KMS-11 (cell line): ENCODE results near the gene MRPL28.

Experiments used
- H2AFZ ChIP-seq: fragments of 200-600 bp; sonication (generic); 2 replicates; pipeline ENCODE4 v1.6.1; 2016; ENCODE audit warnings: antibody characterized with exemption, mixed run types, low read depth
- H3K27ac ChIP-seq: fragments of 200-600 bp; sonication (generic); 2 replicates; pipeline ENCODE4 v1.6.1; 2016; ENCODE audit warnings: mild to moderate bottlenecking, mixed run types
- H3K27me3 ChIP-seq: fragments of 200-600 bp; sonication (generic); 2 replicates; pipeline ENCODE4 v1.6.1; 2017; ENCODE audit warnings: mild to moderate bottlenecking, low read depth, mixed run types, moderate library complexity; ENCODE audit not compliant: insufficient read depth
- H3K36me3 ChIP-seq: fragments of 200-600 bp; sonication (generic); 2 replicates; pipeline ENCODE4 v1.6.1; 2017; ENCODE audit warnings: mild to moderate bottlenecking, mixed run types; ENCODE audit not compliant: insufficient read depth
- H3K4me1 ChIP-seq: fragments of 200-600 bp; sonication (generic); 2 replicates; pipeline ENCODE4 v1.6.1; 2016; ENCODE audit warnings: mild to moderate bottlenecking, low read depth, mixed run types; ENCODE audit not compliant: poor library complexity, severe bottlenecking
- H3K4me2 ChIP-seq: fragments of 200-600 bp; sonication (generic); 2 replicates; pipeline ENCODE4 v1.7.0; 2016; ENCODE audit warnings: mild to moderate bottlenecking, mixed run types
- H3K4me3 ChIP-seq: fragments of 200-600 bp; sonication (generic); IDR thresholded peaks from 2 replicates; pipeline ENCODE4 v1.6.1; 2017; ENCODE audit warnings: low read depth, low read length, mixed read lengths; ENCODE audit not compliant: insufficient read depth
- H3K79me2 ChIP-seq: fragments of 200-600 bp; sonication (generic); 2 replicates; pipeline ENCODE4 v1.6.1; 2016; ENCODE audit warnings: low read depth, mixed run types; ENCODE audit not compliant: insufficient read depth
- H3K9ac ChIP-seq: fragments of 200-600 bp; sonication (generic); 2 replicates; pipeline ENCODE4 v1.6.1; 2016; ENCODE audit warnings: mild to moderate bottlenecking, mixed run types
- H4K20me1 ChIP-seq: fragments of 200-600 bp; sonication (generic); 2 replicates; pipeline ENCODE4 v1.6.1; 2016; ENCODE audit warnings: mild to moderate bottlenecking, mixed run types; ENCODE audit not compliant: insufficient read depth
- CTCF ChIP-seq: fragments of 200-600 bp; sonication (generic); conservative IDR thresholded peaks from 2 replicates; pipeline ENCODE4 v1.6.1; 2017; ENCODE audit warnings: low read depth, mild to moderate bottlenecking, antibody characterized with exemption, low read length, moderate library complexity, mixed read lengths

Gene MRPL28

GRCh38 chr16:371515-372301 is 1.4 kb upstream of the MRPL28 start:
- Histone ChIP-seq H3K79me2 (peaks cover 6% of the 10 kb centered on the region; the same call in 1 of the 2 replicates), H3K27me3 (no peaks in the 10 kb centered on the region), H3K4me2 (no peak overlapping the region), H3K4me3 (no peak overlapping the region), H3K9ac (no peak overlapping the region), H3K27ac (no peak overlapping the region), H3K36me3 (no peaks in the 10 kb centered on the region), H3K4me1 (peaks cover 14% of the 10 kb centered on the region), H4K20me1 (no peaks in the 10 kb centered on the region), H2AFZ (no peak overlapping the region)
- TF ChIP-seq CTCF = no peak

GRCh38 chr16:370979-371514 is 709 bp upstream of the MRPL28 start:
- no peak for TF ChIP-seq CTCF
- peaks cover 14% of the 10 kb centered on the region for H3K4me1 ChIP-seq
- peak overlapping the region; percentile 50 for H3K4me2 ChIP-seq
- H3K9ac ChIP-seq = no peak overlapping the region; the same call in 1 of the 2 replicates
- H3K27ac ChIP-seq = peak overlapping the region; percentile 25; the same call in 1 of the 2 replicates
- no peaks in the 10 kb centered on the region for H3K27me3 ChIP-seq
- H2AFZ ChIP-seq = no peak overlapping the region
- no peaks in the 10 kb centered on the region for H3K36me3 ChIP-seq
- no peaks in the 10 kb centered on the region for H4K20me1 ChIP-seq
- H3K79me2 ChIP-seq = peaks cover 6% of the 10 kb centered on the region; the same call in 1 of the 2 replicates
- no peak overlapping the region for H3K4me3 ChIP-seq

GRCh38 chr16:369866-370436 is 387 bp downstream of the MRPL28 start:
- Histone ChIP-seq H3K36me3 (no peaks in the 10 kb centered on the region), H4K20me1 (no peaks in the 10 kb centered on the region), H3K27me3 (no peaks in the 10 kb centered on the region), H2AFZ (no peak overlapping the region), H3K9ac (no peak overlapping the region), H3K4me3 (no peak overlapping the region), H3K27ac (no peak overlapping the region), H3K4me2 (peak overlapping the region; percentile 34; the same call in 1 of the 2 replicates), H3K79me2 (peaks cover 6% of the 10 kb centered on the region; the same call in 1 of the 2 replicates), H3K4me1 (peaks cover 14% of the 10 kb centered on the region)
- no peak for TF ChIP-seq CTCF

GRCh38 chr16:369275-369865 is 968 bp downstream of the MRPL28 start:
- TF ChIP-seq CTCF = no peak
- Histone ChIP-seq H3K36me3 (no peaks in the 10 kb centered on the region), H3K79me2 (peaks cover 6% of the 10 kb centered on the region; the same call in 1 of the 2 replicates), H3K9ac (no peak overlapping the region), H3K4me3 (no peak overlapping the region), H3K4me2 (peak overlapping the region; percentile 34; the same call in 1 of the 2 replicates), H3K27me3 (no peaks in the 10 kb centered on the region; the same call in 1 of the 2 replicates), H4K20me1 (no peaks in the 10 kb centered on the region), H3K27ac (no peak overlapping the region), H3K4me1 (peaks cover 14% of the 10 kb centered on the region), H2AFZ (no peak overlapping the region)
